Adrenal gland (tissue), 12 donors: Measurements from ENCODE around the gene NKX6-2. TPM values are rescaled to one million over a fixed set of nuclear protein-coding genes. Genes with fewer than 3 reads are reported as not detected.

Experiments
- DNase-seq, 7 donors: peaks; one replicate each; pipeline ENCODE4 v3.0.0-alpha.2; 2019 to 2020
- H3K27ac ChIP-seq, 5 donors: fragments of 200-600 bp; sonication (generic) in 4 of 5; 1 replicate in 3 of 5; 2 replicates in 2 of 5; pipeline versions ENCODE4 v1.5.1 to v1.8.0; 2016 to 2020; ENCODE audit warnings: mild to moderate bottlenecking in 1 of 5
- H3K27me3 ChIP-seq: fragments of 200-600 bp; 2 replicates; pipeline ENCODE4 v1.8.0; 2021
- H3K36me3 ChIP-seq, 2 donors: fragments of 200-600 bp; replicated peaks in 1 of 2; 1 replicate in 1 of 2; 2 replicates in 1 of 2; pipeline versions ENCODE4 v1.5.1 to v1.8.0; 2018 to 2022
- H3K4me1 ChIP-seq, 2 donors: fragments of 200-600 bp; replicated peaks in 1 of 2; 1 replicate in 1 of 2; 2 replicates in 1 of 2; pipeline versions ENCODE4 v1.5.1 to v1.8.0; 2018 to 2021
- H3K4me3 ChIP-seq, 4 donors: fragments of 200-600 bp; sonication (generic) in 3 of 4; one replicate each; pipeline ENCODE4 v1.5.1; 2016 to 2018
- H3K9me3 ChIP-seq, 3 donors: fragments of 200-600 bp; sonication (generic) in 1 of 3; replicated peaks in 1 of 3; 1 replicate in 2 of 3; 2 replicates in 1 of 3; pipeline versions ENCODE4 v1.5.1 to v1.8.0; 2016 to 2021
- POLR2A ChIP-seq, 2 donors: fragments of 450-650 bp; IDR thresholded peaks; one replicate each; pipeline ENCODE4 v1.6.1; 2017; ENCODE audit warnings: antibody characterized with exemption in 2 of 2, mild to moderate bottlenecking in 2 of 2, moderate library complexity in 1 of 2
- WGBS, 4 donors: extraction: QIAGEN DNeasy Blood & Tissue Kit in 2 of 4; methylation state at CpG; one replicate each; pipeline versions ENCODE4 v1.1.5 to v1.1.7; 2013 to 2017; 5-methylcytosine and 5-hydroxymethylcytosine counted together
- intact Hi-C, 2 donors: fragments of 100-400 bp; cut with DNase I; formaldehyde crosslinking; loops; one replicate each; pipeline versions ENCODE4 v1.14.1 to v1.15.0; 2022 to 2023
- polyA plus RNA-seq, 3 donors: library from polyadenylated mRNA; stranded (reverse); fragments of 200-250 nt in 2 of 3; fragments of 350-450 nt in 1 of 3; fragmentation: Illumina TruSeq in 1 of 3; extraction: RNeasy Lipid Tissue Mini Kit (QIAGEN cat#74804) in 1 of 3; gene quantifications; one replicate each; pipeline ENCODE4 v1.2.3, GENCODE V29; 2013 to 2014
- total RNA-seq, 9 donors: library from RNA; depleted of rRNA in 4 of 9; stranded (reverse); fragments of >200 nt in 4 of 9; fragments of 120-200 nt in 1 of 9; fragmentation: NEBNext Ultra II Directional in 1 of 9; extraction: Animal tissue kit (Norgen Biotek cat#: 25700) in 1 of 9; gene quantifications; one replicate each; pipeline versions ENCODE4 v1.1.0 to v1.2.4, GENCODE V29; 2013 to 2023
- TF ChIP-seq, protein P1 (sequence below), 6 experiments: fragments of 450-650 bp in 4 of 6; fragments of 200-600 bp in 2 of 6; sonication (generic) in 1 of 6; IDR thresholded peaks; 1 replicate in 5 of 6; 2 replicates in 1 of 6; pipeline versions ENCODE4 v1.5.1 to v1.8.0; 2016 to 2021; ENCODE audit warnings: antibody characterized with exemption in 6 of 6, mild to moderate bottlenecking in 2 of 6, moderate library complexity in 1 of 6
- donor health status: healthy with polysubstance abuse.
- donor health status: Bipolar disorder and iron deficiency.
- donor health status: DM: yes; HTN: yes; CAD: no.
- donor health status: DM: no; HTN: no; CAD: no.
- donor health status: DM: no; HTN: no; CAD: no.
- donor health status: DM: yes; HTN: yes; CAD: no.

NKX6-2 gene
- total and polyA plus RNA-seq, 12 donors: 0.37 to 0.40 TPM; not detected in 10

DNA sequence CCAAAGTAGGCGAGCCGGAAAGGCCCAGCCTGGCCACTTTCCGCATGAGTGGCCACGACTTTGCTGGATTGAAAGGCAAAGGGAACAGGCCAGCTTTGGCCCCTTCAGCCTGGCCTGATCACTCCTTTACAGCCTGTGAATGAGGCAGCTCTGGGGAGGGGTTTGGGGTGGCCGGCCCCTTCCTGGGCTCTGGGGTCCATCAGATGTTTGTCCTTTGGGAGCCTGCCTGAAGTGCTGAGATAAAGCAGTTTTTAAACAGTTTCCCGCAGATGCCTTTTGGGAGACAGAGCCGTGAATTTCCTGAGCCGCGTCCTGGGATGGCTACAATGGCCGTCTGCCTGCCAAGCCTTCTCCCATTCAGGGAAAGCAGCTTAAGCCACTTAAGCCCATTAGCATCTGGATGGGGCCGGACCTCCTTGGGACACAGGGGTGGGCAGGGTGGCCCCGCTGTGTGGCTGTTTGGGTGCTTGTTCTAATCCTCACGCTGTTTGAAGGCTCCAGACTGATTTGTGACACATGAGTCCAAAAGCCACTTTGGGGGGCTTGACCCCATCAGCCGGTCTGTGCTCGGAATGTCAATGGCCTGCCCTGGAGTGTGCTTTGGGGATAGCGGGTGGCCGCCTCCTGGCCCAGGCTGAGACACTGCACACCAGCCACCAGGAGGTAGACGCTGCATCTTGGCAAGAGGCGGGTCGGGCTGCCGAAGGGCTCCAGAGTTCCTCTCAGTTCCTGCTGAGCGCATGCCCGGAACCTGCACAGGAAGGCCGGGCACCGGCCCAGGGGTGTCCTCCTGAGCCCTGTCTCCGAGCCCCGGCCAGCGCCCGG is 38.9 kb downstream of the NKX6-2 start:
- DNase-seq: no peak
- Histone ChIP-seq H3K4me3 (no peak overlapping the region), H3K36me3 (peaks cover 0 to 14% of the 10 kb centered on the region in 2 donors), H3K4me1 (no peaks in the 10 kb centered on the region), H3K27me3 (no peaks in the 10 kb centered on the region), H3K9me3 (no peaks in the 10 kb centered on the region), H3K27ac (no peak overlapping the region)
- TF ChIP-seq, protein P1, sequence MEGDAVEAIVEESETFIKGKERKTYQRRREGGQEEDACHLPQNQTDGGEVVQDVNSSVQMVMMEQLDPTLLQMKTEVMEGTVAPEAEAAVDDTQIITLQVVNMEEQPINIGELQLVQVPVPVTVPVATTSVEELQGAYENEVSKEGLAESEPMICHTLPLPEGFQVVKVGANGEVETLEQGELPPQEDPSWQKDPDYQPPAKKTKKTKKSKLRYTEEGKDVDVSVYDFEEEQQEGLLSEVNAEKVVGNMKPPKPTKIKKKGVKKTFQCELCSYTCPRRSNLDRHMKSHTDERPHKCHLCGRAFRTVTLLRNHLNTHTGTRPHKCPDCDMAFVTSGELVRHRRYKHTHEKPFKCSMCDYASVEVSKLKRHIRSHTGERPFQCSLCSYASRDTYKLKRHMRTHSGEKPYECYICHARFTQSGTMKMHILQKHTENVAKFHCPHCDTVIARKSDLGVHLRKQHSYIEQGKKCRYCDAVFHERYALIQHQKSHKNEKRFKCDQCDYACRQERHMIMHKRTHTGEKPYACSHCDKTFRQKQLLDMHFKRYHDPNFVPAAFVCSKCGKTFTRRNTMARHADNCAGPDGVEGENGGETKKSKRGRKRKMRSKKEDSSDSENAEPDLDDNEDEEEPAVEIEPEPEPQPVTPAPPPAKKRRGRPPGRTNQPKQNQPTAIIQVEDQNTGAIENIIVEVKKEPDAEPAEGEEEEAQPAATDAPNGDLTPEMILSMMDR (IDR thresholded peaks at IDR 0.05): no peak
- no peak for TF ChIP-seq POLR2A (IDR thresholded peaks at IDR 0.05)
- 88 to 94% (median 91%) methylated on average over 16 to 29 of the region's 29 CpGs for WGBS, 4 donors
- intact Hi-C loops: no loop called here

DNA sequence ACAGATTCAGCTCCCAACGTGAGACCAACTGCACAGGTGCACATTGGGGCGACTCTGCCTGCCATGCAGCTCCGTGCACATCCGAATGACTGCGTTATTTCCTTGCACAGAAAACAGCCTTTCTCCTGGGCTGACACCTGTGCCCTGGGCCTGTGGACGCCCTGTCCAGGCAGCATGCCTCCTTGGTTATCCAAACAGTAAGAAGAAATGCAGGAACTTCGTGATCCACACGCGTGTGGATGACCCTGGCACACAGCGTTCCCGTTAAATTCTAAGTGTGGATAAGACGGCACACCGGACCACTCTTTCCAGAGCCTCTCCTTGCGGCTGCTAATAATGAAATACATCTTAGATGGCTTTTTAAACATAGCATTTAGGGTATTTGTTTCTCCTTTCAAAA is 39.6 kb downstream of the NKX6-2 start:
- no peak for DNase-seq
- H3K4me3 ChIP-seq: no peak overlapping the region
- no peaks in the 10 kb centered on the region for H3K27me3 ChIP-seq
- TF ChIP-seq, protein P1 (IDR thresholded peaks at IDR 0.05): no peak
- no peak for TF ChIP-seq POLR2A (IDR thresholded peaks at IDR 0.05)
- WGBS, 4 donors: 88 to 92% (median 91%) methylated on average over 14 of the region's 14 CpGs
- H3K9me3 ChIP-seq: no peaks in the 10 kb centered on the region
- H3K4me1 ChIP-seq: no peaks in the 10 kb centered on the region
- peaks cover 0 to 14% of the 10 kb centered on the region in 2 donors for H3K36me3 ChIP-seq
- H3K27ac ChIP-seq: no peak overlapping the region
- intact Hi-C loops: no loop called here

DNA sequence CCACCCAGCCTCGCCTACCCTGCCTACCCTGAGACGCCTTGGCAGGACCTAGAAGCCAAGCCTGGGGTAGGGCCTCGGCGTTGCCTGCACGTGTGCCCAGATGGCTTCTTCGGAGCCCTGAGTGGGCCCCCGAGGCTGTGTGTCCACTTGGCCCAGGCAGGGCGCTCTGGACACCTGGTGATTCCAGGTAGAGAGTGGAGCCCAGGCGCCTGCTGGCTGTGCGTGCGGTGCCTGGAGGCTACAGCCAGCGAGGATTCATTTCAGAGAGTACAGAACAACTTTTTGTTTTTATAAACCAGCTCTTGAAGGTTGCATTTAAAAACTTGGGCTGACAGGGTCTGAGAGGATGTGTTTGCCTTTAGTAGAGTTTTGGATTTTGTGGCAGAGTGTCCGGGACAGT is 40.0 kb downstream of the NKX6-2 start:
- no peak for TF ChIP-seq POLR2A (IDR thresholded peaks at IDR 0.05)
- TF ChIP-seq, protein P1 (IDR thresholded peaks at IDR 0.05): no peak
- Histone ChIP-seq H3K9me3 (no peaks in the 10 kb centered on the region), H3K4me3 (no peak overlapping the region), H3K27ac (no peak overlapping the region), H3K36me3 (peaks cover 0 to 14% of the 10 kb centered on the region in 2 donors), H3K27me3 (no peaks in the 10 kb centered on the region), H3K4me1 (no peaks in the 10 kb centered on the region)
- no peak for DNase-seq
- WGBS, 4 donors: 92 to 96% (median 95%) methylated on average over 4 to 13 of the region's 13 CpGs
- intact Hi-C loops: no loop called here

DNA sequence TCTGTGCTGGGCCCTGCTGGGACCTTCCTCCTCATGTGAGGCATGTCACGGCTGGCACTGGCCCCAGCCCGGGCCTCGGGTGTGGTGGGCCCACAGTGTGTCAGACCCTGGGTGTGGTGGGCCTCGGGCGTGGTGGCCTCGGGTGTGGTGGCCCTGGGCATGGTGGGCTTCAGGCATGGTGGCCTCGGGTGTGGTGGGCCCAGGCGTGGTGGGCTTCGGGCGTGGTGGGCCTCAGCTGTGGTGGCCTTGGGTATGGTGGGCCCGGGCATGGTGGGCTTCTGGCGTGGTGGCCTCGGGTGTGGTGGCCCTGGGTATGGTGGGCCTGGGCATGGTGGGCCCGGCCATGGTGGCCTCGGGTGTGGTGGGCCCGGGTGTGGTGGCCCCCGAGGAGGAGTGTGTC is 40.4 kb downstream of the NKX6-2 start:
- 92 to 98% (median 96%) methylated on average over 7 to 17 of the region's 17 CpGs for WGBS, 4 donors
- H3K36me3 ChIP-seq: peaks cover 0 to 13% of the 10 kb centered on the region in 2 donors

More for the DNA sequence above, 40.4 kb downstream of the NKX6-2 start:
- Histone ChIP-seq H3K4me3 (no peak overlapping the region), H3K9me3 (no peaks in the 10 kb centered on the region), H3K4me1 (no peaks in the 10 kb centered on the region), H3K27me3 (no peaks in the 10 kb centered on the region), H3K27ac (no peak overlapping the region)
- DNase-seq: no peak
- intact Hi-C loops: no loop called here
- TF ChIP-seq, protein P1 (IDR thresholded peaks at IDR 0.05): no peak
- TF ChIP-seq POLR2A (IDR thresholded peaks at IDR 0.05): no peak
